DMS153 treated with DMSO at 0.1 percent for 48 hours (cell line): Measurements from ENCODE around the gene GPC6.
A peak's percentile ranks its signal among the peaks of the same experiment; 100 is the strongest.
"Not testable (repeated sequence)": the region's sequence is repeated elsewhere in the genome, so short reads cannot be mapped to it uniquely, and the experiment has no call there.

Experiments used
- DNase-seq: peaks from one replicate; lab custom pipeline; 2025; ENCODE audit not compliant: unreplicated experiment; lab: John Stamatoyannopoulos, UW

GPC6 gene

GRCh38 chr13:94181461-94182107 lies 955.0 kb downstream of the GPC6 start:
- no peak for DNase-seq

DNA sequence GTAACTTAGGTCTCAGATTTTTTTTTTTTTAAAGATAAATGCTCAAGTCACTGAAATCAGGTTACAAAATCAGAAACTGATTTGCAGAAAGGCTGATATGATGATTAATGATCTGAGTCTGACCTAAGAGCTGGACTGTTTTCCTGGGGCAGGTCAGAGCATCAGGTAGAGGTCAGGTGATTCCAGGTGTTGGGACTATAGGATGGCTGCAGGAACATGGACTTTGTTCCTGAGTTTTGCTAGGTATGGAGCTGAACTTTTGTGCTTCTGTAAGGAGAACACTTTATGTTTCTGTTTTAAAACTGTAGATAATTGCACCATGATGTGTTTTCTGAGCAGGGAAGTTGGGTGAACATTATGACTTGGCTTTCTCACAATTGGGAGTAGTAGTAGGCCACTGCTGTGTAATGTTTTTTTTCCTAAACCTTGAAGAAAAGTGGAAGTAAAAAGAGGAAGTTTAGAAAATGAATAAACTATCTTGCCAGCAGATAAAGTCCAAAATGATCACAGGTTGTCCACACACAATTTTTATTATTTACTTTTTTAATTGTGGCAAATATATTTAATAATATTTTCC lies 955.7 kb downstream of the GPC6 start:
- no peak for DNase-seq

- DNase-seq, result no peak
Measured at GRCh38 chr13:94186470-94186869, 959.9 kb downstream of the GPC6 start.

- DNase-seq, result no peak
Measured at GRCh38 chr13:94188201-94188854, 961.7 kb downstream of the GPC6 start.

DNA sequence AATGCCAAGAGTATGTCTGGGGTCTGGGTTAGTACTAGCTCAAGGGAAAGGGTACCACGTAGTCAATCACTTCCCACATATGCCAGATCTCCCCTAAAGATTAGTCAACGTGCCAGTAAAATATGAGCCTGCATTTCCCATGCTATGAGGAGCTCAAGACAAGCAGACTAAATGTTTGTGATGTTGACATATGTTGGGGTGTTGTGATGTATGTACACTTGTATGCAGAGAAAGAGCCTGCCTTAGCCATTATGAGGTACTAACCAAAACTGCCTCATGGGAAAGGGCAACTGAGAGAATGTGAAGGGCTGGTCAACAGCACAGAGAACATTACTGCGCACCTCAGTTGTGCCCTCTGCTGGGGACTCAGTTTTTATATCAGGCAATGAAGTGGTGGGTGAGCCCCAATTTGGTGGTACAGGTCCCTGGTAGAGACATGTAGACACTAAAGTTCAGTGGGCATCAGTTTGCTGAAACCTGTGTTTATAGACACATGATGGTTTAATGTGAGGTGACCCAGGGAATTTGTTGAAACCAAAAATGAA lies 965.9 kb downstream of the GPC6 start:
- no peak for DNase-seq

DNA sequence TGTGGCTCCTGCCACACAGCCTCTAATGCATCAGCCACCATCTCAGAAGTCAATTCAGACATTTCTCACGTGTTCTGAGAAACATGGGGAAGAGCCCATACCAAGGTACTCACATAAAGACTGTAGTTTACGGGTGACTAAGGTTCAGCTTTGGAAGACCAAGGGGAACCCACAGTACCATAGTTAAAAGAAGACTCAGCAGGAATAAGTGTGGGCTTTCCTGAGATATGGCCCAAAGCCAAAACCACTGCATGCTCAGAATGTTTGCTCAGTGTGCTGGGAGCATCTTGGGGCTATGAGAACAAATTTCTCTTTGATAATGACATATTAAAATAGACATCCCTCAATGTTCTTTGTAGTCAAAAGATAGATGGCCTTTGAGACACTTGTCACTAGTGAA lies 969.1 kb downstream of the GPC6 start:
- no peak for DNase-seq

GRCh38 chr13:94196413-94196812 lies 969.8 kb downstream of the GPC6 start:
- no peak for DNase-seq

DNA sequence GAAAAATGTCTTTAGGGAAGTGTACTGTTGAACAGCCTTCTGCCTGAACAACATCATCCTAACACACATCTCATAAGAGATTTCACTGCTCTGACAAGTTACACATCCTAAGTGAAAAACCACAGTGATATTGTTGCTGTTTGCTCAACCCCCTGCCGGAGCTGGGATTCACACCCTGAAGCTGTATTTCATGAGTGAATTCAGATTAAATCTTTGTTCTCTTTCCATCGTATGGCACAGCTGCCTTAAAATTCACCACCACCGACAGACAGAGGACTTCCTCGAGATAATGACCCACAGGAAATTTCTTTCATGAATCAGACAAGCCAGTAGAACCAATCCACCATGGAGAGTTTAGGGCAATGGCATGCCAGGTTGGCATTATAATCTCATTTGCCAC lies 972.1 kb downstream of the GPC6 start:
- no peak for DNase-seq

- DNase-seq, result no peak
Measured at GRCh38 chr13:94199135-94199534, 972.5 kb downstream of the GPC6 start.

DNA sequence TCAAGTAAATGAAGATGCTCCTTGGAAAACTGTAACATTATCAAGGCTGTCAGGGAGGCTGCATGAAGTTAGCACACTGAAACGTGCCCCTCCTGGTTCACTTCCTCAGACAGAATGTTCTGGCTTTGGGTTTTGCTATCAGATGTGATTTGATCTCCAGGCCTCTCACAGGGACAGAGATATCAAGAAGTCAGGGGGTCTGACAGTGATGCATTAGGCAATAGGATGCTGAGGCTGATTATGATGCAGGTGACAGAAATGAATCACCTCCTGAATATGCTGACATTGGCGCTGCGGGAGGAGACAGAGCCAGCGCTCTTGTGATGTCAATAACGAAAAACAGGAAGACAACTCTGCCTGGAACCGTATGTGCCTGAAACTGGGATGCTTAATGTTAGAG lies 974.4 kb downstream of the GPC6 start:
- DNase-seq, result no peak

DNA sequence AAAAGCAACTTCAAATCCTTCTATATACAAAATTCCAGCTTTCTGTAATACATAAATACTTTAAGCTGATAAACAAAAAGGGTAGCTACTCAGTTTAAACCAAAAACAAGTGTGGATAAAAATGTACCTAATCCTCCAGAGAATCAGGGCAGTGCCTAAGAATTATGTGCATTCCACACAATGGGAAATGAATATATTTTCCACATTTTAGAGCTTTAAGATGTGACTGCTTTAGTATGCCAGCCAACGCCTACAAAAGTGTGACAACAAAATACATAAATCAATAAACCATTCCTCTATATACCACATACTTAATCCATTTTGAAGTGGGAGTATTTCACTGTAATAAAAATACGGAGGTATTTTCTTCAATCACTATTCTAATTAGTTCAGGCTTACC lies 977.6 kb downstream of the GPC6 start:
- DNase-seq, result no peak

DNA sequence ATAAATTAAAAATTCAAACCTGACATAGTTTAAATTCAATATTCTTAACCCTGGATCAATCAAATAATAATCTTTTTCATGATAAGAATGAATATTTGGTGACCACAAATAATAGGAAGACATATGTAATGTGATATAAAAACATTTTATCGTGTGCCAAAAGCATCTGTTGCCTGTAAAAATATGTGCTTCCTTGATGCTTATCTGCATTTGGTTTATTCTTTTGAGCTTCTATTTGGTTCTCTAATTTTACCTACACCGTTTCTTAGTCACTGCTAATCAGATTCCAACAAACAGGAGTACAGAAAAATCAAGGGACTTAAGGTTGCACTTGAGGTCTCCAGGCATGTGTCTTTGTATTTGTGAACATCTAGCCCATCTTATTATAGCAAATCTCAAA lies 978.3 kb downstream of the GPC6 start:
- no peak for DNase-seq

- no peak for DNase-seq
Measured at GRCh38 chr13:94205896-94206295, 979.3 kb downstream of the GPC6 start.

GRCh38 chr13:94209117-94209516 lies 982.5 kb downstream of the GPC6 start:
- peak; percentile 12 for DNase-seq

GRCh38 chr13:94209913-94210312 lies 983.3 kb downstream of the GPC6 start:
- DNase-seq, result not testable (repeated sequence)

DNA sequence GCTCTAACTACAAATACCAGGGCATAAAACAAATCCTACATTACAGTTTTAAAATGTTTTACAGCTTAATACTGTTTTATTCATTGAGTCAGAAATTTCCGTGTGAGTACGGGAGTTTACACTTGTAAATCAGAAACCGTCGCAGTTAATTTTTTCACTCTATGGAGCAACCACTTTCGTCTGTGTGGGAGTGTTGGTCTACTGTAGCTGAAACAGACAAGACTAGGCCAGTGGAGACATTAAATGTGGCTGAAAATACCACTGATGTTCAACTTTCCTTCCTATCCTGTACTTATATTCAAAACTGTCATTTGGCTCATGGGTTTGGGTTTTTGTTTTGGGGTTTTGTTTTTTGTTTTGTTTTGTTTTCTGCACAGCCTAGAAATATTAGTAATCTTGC lies 984.2 kb downstream of the GPC6 start:
- no peak for DNase-seq

- DNase-seq, result no peak
Measured at GRCh38 chr13:94212196-94212595, 985.6 kb downstream of the GPC6 start.

DNA sequence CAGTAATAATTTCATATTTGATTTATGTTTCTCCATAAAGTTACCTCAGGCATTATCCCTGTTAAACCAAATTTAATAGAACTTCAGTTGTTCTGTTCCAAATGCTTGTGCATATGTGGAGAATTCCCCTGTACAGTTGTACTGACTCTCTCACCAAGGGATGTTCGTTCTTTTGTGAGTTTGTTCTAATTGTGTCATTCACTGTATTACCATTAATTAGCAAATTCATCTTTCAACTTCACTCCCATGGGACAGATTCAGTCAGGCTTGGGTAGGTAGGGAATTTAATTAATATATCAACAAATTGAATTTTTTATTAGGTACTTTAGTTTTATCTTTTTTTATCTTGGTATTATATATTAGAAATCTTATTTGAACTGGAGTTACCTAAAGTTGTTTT lies 987.5 kb downstream of the GPC6 start:
- DNase-seq, result no peak

DNA sequence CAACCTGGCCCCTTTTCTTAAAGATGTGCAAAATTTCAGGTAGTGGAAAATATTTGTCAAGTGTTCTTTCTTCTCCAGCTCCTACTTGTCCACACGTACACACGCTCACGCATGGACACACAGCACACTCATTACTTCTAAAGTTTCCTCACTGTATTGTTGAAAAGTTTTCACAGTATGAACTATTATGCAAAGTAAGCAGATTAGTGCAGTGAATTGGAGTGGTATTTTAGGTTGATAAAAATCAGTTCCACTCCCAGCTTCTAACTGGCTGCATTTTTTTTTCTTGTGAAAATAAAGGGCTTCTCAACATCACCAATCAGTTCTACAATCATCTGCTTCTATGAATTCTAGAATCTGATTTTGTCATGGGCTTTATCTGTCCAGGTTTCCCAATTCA lies 988.4 kb downstream of the GPC6 start:
- DNase-seq, result no peak

DNA sequence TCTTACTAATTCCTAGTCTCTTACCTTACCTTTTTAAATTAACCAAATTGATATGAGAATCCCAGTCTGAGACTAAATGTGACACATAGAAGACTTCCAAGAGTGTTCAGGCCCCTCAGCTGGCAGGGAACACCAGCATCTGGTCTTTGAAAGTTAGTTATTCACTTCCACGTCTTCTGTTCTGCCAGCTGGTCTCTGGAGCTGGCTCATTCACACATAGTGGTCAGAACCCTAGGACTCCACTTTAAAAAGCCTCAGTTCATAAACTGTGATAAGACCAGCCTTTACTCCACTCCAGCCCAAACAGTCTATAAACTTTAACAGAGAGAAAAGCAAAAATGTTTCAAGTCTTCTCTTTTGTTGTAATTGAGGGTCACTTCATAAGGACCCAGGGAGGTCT lies 989.9 kb downstream of the GPC6 start:
- DNase-seq, result no peak

GRCh38 chr13:94217370-94217769 lies 990.8 kb downstream of the GPC6 start:
- no peak for DNase-seq

DNA sequence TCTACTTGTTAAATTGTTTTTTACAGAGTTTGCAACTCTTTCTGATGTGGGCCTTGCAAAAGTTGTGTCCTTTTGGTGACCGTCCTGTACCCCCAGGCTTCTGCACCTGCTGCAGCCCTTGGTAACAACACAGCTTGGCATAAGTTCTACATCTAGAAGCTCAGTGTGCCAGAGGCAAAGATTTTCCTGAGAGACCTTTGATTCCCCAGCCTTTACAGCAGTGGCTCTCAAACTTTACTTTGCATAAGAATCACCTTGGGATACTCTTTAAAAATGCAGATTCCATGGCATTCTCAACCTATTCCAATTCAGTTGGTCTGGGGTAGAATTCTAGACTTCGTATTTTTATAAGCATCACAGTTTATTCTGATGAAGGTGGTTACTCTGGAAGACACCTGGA lies 991.9 kb downstream of the GPC6 start:
- DNase-seq, result no peak
